GM12874 (cell line): Measurements from ENCODE around the gene FAM3D.

Experiments used
- TF ChIP-seq, protein P1 (sequence below): IDR thresholded peaks from 2 replicates; pipeline ENCODE4 v1.5.1; 2011; ENCODE audit warnings: low read depth, mild to moderate bottlenecking, control low read depth, low read length, moderate library complexity; ENCODE audit not compliant: insufficient read depth

FAM3D gene

GRCh38 chr3:58585994-58586393, 80.6 kb downstream of the FAM3D start:
- TF ChIP-seq, protein P1, sequence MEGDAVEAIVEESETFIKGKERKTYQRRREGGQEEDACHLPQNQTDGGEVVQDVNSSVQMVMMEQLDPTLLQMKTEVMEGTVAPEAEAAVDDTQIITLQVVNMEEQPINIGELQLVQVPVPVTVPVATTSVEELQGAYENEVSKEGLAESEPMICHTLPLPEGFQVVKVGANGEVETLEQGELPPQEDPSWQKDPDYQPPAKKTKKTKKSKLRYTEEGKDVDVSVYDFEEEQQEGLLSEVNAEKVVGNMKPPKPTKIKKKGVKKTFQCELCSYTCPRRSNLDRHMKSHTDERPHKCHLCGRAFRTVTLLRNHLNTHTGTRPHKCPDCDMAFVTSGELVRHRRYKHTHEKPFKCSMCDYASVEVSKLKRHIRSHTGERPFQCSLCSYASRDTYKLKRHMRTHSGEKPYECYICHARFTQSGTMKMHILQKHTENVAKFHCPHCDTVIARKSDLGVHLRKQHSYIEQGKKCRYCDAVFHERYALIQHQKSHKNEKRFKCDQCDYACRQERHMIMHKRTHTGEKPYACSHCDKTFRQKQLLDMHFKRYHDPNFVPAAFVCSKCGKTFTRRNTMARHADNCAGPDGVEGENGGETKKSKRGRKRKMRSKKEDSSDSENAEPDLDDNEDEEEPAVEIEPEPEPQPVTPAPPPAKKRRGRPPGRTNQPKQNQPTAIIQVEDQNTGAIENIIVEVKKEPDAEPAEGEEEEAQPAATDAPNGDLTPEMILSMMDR = no peak

GRCh38 chr3:58585005-58585786, 81.4 kb downstream of the FAM3D start:
- TF ChIP-seq, protein P1 = peak; percentile 66

- TF ChIP-seq, protein P1 = no peak
These were observed 81.9 kb downstream of the FAM3D start for GRCh38 chr3:58584690-58585004.
